Measurements from ENCODE around the gene BARD1. TPM values are rescaled to one million over a fixed set of nuclear protein-coding genes. Genes with fewer than 3 reads are reported as not detected.

The BARD1 gene
- total and polyA plus RNA-seq, 2 of the 13 experiments (the other 11 are each of a cell fraction or from before 2014, with no cell fraction given), result 5.3 to 30.4 TPM

- TF ChIP-seq, protein P1, sequence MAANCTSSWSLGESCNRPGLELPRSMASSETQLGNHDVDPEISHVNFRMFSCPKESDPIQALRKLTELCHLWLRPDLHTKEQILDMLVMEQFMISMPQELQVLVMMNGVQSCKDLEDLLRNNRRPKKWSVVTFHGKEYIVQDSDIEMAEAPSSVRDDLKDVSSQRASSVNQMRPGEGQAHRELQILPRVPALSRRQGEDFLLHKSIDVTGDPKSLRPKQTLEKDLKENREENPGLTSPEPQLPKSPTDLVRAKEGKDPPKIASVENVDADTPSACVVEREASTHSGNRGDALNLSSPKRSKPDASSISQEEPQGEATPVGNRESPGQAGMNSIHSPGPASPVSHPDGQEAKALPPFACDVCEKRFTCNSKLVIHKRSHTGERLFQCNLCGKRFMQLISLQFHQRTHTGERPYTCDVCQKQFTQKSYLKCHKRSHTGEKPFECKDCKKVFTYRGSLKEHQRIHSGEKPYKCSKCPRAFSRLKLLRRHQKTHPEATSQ (CRISPR knock-in tag; IDR thresholded peaks at IDR 0.05; ENCODE audit: borderline replicate concordance), result peak; percentile 96; the same call in 1 of the 2 replicates
- no peak for TF ChIP-seq HDAC1 (CRISPR knock-in tag; IDR thresholded peaks at IDR 0.05)
- TF ChIP-seq GTF3A (CRISPR knock-in tag; conservative IDR thresholded peaks at IDR 0.05), result no peak
- TF ChIP-seq ZNF678 (CRISPR knock-in tag; IDR thresholded peaks at IDR 0.05), result no peak; the same call in 1 of the 2 replicates
- peak; percentile 73; the same call in 1 of the 2 replicates for TF ChIP-seq ZNF160 (CRISPR knock-in tag; IDR thresholded peaks at IDR 0.05)
- no peak for TF ChIP-seq ZC3H13 (CRISPR knock-in tag; IDR thresholded peaks at IDR 0.05)
- no peak for TF ChIP-seq ZNF484 (CRISPR knock-in tag; IDR thresholded peaks at IDR 0.05; ENCODE audit: borderline replicate concordance, low read depth)
- no peak for TF ChIP-seq MBNL3 (CRISPR knock-in tag; conservative IDR thresholded peaks at IDR 0.05)
- TF ChIP-seq, protein P2, sequence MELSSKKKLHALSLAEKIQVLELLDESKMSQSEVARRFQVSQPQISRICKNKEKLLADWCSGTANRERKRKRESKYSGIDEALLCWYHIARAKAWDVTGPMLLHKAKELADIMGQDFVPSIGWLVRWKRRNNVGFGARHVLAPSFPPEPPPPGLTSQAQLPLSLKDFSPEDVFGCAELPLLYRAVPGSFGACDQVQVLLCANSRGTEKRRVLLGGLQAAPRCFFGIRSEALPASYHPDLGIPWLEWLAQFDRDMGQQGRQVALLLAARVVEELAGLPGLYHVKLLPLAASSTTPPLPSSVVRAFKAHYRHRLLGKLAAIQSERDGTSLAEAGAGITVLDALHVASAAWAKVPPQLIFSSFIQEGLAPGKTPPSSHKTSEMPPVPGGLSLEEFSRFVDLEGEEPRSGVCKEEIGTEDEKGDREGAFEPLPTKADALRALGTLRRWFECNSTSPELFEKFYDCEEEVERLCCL (CRISPR knock-in tag; IDR thresholded peaks at IDR 0.05; ENCODE audit: borderline replicate concordance), result no peak
- peak; percentile 85 for TF ChIP-seq SP5 (CRISPR knock-in tag; IDR thresholded peaks at IDR 0.05; ENCODE audit: borderline replicate concordance, low read depth)
- TF ChIP-seq EEA1 (CRISPR knock-in tag; IDR thresholded peaks at IDR 0.05; ENCODE audit: borderline replicate concordance), result no peak
- TF ChIP-seq ZFP36L1 (CRISPR knock-in tag; IDR thresholded peaks at IDR 0.05), result peak; percentile 81
- TF ChIP-seq SAP130 (CRISPR knock-in tag; IDR thresholded peaks at IDR 0.05; ENCODE audit: low read depth), result peak; percentile 83
- TF ChIP-seq, protein P3, sequence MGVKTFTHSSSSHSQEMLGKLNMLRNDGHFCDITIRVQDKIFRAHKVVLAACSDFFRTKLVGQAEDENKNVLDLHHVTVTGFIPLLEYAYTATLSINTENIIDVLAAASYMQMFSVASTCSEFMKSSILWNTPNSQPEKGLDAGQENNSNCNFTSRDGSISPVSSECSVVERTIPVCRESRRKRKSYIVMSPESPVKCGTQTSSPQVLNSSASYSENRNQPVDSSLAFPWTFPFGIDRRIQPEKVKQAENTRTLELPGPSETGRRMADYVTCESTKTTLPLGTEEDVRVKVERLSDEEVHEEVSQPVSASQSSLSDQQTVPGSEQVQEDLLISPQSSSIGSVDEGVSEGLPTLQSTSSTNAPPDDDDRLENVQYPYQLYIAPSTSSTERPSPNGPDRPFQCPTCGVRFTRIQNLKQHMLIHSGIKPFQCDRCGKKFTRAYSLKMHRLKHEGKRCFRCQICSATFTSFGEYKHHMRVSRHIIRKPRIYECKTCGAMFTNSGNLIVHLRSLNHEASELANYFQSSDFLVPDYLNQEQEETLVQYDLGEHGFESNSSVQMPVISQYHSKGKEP (CRISPR knock-in tag; IDR thresholded peaks at IDR 0.05), result peak; percentile 31; the same call in 1 of the 2 replicates
- no peak for TF ChIP-seq CEBPB (IDR thresholded peaks at IDR 0.05; ENCODE audit: borderline replicate concordance, low read depth, low read length)
- no peak for TF ChIP-seq SIX4 (CRISPR knock-in tag; IDR thresholded peaks at IDR 0.05)
- TF ChIP-seq FOXM1 (CRISPR knock-in tag; IDR thresholded peaks at IDR 0.05), result no peak
- no peak; the same call in 1 of the 2 replicates for TF ChIP-seq DPF2 (CRISPR knock-in tag; IDR thresholded peaks at IDR 0.05; ENCODE audit: borderline replicate concordance, low read depth)
- TF ChIP-seq, protein P4, sequence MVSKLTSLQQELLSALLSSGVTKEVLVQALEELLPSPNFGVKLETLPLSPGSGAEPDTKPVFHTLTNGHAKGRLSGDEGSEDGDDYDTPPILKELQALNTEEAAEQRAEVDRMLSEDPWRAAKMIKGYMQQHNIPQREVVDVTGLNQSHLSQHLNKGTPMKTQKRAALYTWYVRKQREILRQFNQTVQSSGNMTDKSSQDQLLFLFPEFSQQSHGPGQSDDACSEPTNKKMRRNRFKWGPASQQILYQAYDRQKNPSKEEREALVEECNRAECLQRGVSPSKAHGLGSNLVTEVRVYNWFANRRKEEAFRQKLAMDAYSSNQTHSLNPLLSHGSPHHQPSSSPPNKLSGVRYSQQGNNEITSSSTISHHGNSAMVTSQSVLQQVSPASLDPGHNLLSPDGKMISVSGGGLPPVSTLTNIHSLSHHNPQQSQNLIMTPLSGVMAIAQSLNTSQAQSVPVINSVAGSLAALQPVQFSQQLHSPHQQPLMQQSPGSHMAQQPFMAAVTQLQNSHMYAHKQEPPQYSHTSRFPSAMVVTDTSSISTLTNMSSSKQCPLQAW (CRISPR knock-in tag; IDR thresholded peaks at IDR 0.05), result peak; percentile 70
- no peak for TF ChIP-seq ZBTB1 (CRISPR knock-in tag; IDR thresholded peaks at IDR 0.05; ENCODE audit: borderline replicate concordance)
- peak; percentile 36 for TF ChIP-seq SKI (IDR thresholded peaks at IDR 0.05; ENCODE audit: partially characterized antibody)
- TF ChIP-seq YEATS2 (CRISPR knock-in tag; IDR thresholded peaks at IDR 0.05; ENCODE audit: borderline replicate concordance), result peak; percentile 47
- TF ChIP-seq, protein P5, sequence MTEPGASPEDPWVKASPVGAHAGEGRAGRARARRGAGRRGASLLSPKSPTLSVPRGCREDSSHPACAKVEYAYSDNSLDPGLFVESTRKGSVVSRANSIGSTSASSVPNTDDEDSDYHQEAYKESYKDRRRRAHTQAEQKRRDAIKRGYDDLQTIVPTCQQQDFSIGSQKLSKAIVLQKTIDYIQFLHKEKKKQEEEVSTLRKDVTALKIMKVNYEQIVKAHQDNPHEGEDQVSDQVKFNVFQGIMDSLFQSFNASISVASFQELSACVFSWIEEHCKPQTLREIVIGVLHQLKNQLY (CRISPR knock-in tag; IDR thresholded peaks at IDR 0.05), result 0 out of 2 replicates have a peak, but pooled peaks have one; percentile 43
Observed at GRCh38 chr2:214809751-214810564, 475 bp upstream of the BARD1 start (continued).
